Measurements from ENCODE around the gene CDKN3.

GRCh38 chr14:54353266-54353665 is 43.5 kb upstream of the CDKN3 start:
- TF ChIP-seq CTCF (IDR thresholded peaks at IDR 0.05) (no peak), POLR2A (IDR thresholded peaks at IDR 0.05) (no peak)
